ENCODE results near the gene IP6K1.
"Not testable (repeated sequence)": the region's sequence is repeated elsewhere in the genome, so short reads cannot be mapped to it uniquely, and the experiment has no call there.

Gene IP6K1

GRCh38 chr3:49786357-49787181 is at the start of gene IP6K1:
TSS of gene IP6K1 (minus strand) at chr3:49786542. CDS start at chr3:49748040, 38,502 bp downstream.
- peak; percentile 100 for DNase-seq (ENCODE audit: low spot score)

- DNase-seq (ENCODE audit: low spot score): no peak
Measured at GRCh38 chr3:49831341-49831740, 45.0 kb upstream of the IP6K1 start.

- no peak for DNase-seq (ENCODE audit: low spot score)
Measured at GRCh38 chr3:49826016-49826415, 39.7 kb upstream of the IP6K1 start.

- not testable (repeated sequence) for DNase-seq (ENCODE audit: low spot score)
Measured at GRCh38 chr3:49823131-49823530, 36.8 kb upstream of the IP6K1 start.

GRCh38 chr3:49813497-49814174 is 27.3 kb upstream of the IP6K1 start, which contains the start of gene UBA7:
TSS of gene UBA7 (minus strand) at chr3:49813953. CDS start at chr3:49813787, 166 bp downstream.
- peak; percentile 71 for DNase-seq (ENCODE audit: low spot score)

- no peak for DNase-seq (ENCODE audit: low spot score)
Measured at GRCh38 chr3:49812916-49813496, 26.7 kb upstream of the IP6K1 start.

GRCh38 chr3:49807431-49808114 is 21.2 kb upstream of the IP6K1 start:
- DNase-seq (ENCODE audit: low spot score): no peak

GRCh38 chr3:49806850-49807249 is 20.5 kb upstream of the IP6K1 start:
- DNase-seq (ENCODE audit: low spot score): no peak

GRCh38 chr3:49805897-49806701 is 19.8 kb upstream of the IP6K1 start:
- DNase-seq (ENCODE audit: low spot score): peak; percentile 51

GRCh38 chr3:49805367-49805782 is 19.0 kb upstream of the IP6K1 start:
- DNase-seq (ENCODE audit: low spot score): peak; percentile 78

GRCh38 chr3:49804141-49805041 is 18.0 kb upstream of the IP6K1 start:
- no peak for DNase-seq (ENCODE audit: low spot score)

- peak; percentile 57 for DNase-seq (ENCODE audit: low spot score)
Measured at GRCh38 chr3:49803465-49804140, 17.3 kb upstream of the IP6K1 start.

GRCh38 chr3:49802719-49803464 is 16.6 kb upstream of the IP6K1 start, which contains the start of gene INKA1:
TSS of gene INKA1 (plus strand) at chr3:49803261. CDS start at chr3:49803393, 132 bp downstream.
- peak; percentile 94 for DNase-seq (ENCODE audit: low spot score)

GRCh38 chr3:49801160-49801559 is 14.8 kb upstream of the IP6K1 start:
- DNase-seq (ENCODE audit: low spot score): no peak

GRCh38 chr3:49799761-49800160 is 13.4 kb upstream of the IP6K1 start, which contains the start of gene CDHR4:
TSS of gene CDHR4 (minus strand) at chr3:49799873. CDS start at chr3:49799812, 61 bp downstream.
- DNase-seq (ENCODE audit: low spot score): no peak

- no peak for DNase-seq (ENCODE audit: low spot score)
Measured at GRCh38 chr3:49799105-49799504, 12.8 kb upstream of the IP6K1 start.

GRCh38 chr3:49794926-49795905 is 8.9 kb upstream of the IP6K1 start:
- no peak for DNase-seq (ENCODE audit: low spot score)
